Activated CD4-positive, alpha-beta T cell treated with anti-CD3 and anti-CD28 coated beads, Interleukin-2, Interleukin-6, amounts not matched to agents 100 ng/mL and 50 ng/mL, durations not matched to agents 16 hours and 8 hours (primary cell): Measurements from ENCODE around the gene PDHA2.
"Not testable (repeated sequence)": the region's sequence is repeated elsewhere in the genome, so short reads cannot be mapped to it uniquely, and the experiment has no call there.

ENCODE experiments used
- DNase-seq: peaks from one replicate; pipeline ENCODE4 v3.0.0-alpha.2; 2020

The PDHA2 gene

DNA sequence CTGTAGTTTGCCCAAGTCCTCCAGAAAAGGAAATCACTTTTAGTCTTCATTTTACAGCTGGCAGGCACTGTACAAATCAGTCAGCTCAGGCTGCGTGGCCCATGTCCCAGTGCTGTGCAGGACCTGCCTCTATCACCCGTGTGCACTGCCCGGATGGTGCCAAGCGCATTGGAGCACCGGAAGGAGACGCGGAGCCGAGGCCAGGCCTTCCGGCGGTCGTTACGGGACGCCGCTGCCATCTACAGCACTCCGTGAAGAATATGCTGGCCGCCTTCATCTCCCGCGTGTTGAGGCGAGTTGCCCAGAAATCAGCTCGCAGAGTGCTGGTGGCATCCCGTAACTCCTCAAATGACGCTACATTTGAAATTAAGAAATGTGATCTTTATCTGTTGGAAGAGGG lies at the start of gene PDHA2:
Gene PDHA2, plus strand, starts transcription at position 203 of the 400 bp plus-strand sequence. Its CDS starts 58 bp downstream, at position 261.
- no peak for DNase-seq

DNA sequence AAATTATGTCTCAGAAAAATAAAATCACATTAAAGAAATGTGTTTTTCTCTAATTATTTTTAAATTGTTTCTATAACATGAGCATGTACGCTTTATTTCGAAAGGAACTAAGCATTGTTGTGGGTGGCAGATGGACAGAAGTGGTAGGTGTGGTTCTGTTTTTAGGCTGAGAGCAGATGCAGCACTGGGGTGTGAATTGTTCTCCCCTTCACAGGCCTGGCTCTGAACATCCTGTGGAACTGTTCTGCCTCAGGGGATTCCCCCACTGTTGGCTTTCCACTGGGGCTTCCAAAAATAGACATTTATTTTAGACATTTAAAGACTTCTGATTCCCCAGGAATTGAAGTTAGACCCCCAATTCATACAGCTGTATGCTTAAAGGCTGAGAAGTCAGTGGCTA lies 41.9 kb upstream of the PDHA2 start:
- DNase-seq: no peak

DNA sequence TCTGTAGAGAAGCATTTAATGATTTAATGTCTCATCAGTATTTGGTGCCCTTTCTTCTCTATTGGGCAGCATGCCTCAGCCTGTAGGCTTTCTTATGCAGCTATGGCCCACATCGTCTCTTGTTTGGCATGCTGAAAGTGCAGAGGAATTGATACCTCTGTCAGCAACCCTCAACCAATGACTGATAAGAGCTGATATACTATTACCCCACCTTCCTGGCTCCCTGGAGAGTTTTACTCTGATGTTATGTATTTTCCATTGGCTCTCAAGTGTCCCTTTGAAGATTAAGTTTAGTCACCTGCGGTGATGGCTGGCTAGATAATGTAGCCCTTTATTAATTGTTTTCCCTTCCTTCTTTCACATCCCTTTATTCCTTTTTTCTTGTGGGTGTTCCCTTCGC lies 41.2 kb upstream of the PDHA2 start:
- DNase-seq: no peak

DNA sequence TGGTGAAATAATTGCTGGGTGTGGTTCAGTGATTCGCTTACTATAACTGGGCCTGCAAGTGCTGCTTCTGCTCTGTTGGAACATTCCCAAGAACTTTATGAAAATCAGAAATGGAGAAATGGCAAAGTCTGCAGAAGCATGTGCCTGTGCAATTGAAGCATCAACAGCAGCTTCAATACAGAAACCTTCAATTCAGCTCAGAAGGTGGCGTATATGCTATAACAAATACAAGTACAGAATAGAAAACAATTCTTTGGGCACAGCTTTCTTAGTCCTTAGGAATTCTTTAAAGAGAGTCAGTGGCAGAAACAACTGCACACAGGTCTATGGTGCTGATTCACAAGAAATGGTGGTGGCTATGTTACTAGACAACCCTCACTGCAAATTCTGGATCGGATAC lies 18.0 kb upstream of the PDHA2 start:
- no peak for DNase-seq

DNA sequence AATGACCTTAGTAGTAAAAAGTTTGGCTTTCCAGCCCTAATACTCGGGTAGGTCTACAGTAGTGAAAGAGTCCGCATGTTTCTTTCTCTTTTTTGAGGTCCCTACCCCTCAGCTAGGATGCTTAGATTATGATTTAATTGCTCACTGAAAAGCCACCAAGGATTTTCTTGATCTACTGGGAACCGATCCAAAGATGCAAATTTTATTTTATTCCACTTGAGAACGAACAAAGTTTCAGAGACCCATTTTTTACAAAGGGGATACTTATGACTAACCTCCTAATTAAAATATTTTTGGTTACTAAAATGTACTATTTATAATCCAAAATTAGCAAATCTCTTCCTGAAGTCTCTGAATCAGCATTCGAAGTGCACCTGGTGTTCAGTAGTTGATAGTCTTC lies 14.3 kb upstream of the PDHA2 start:
- no peak for DNase-seq

DNA sequence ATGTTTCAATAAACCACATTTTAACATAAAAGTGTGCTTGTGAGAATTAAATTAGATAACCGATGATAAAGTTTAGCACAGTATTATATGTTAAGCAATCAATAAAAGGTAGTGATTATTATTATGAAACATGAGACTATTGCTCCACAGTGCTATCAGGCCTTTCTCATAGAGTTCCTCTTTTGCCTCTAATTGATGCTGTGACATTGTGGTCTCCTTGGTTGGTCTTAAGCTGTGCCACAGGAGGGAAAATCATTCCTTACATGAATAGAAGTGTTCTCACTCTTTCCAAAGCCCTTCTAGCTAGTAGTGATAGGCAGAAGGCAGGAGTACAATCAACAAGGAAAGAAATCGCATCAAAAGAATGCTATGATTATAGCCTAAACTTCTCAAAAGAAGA lies 9.2 kb upstream of the PDHA2 start:
- no peak for DNase-seq

DNA sequence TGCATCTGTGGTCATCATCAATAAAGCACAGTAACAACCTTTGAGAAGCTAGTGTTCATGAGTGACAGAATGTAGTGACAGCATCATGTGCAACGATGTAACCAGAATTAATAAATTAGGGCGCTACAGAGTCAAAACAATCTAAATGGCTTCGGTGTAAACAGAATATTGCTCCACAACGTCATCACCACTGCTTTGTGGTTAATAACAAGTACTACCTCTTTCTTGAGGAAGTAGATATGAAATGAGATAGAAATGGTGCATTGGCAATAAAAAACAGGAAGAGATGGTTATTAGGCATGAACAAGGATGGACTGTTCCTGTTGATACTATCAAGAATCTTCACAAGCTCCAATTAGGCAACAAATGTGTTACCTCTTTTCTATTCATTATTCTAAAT lies 8.7 kb upstream of the PDHA2 start:
- DNase-seq: no peak

DNA sequence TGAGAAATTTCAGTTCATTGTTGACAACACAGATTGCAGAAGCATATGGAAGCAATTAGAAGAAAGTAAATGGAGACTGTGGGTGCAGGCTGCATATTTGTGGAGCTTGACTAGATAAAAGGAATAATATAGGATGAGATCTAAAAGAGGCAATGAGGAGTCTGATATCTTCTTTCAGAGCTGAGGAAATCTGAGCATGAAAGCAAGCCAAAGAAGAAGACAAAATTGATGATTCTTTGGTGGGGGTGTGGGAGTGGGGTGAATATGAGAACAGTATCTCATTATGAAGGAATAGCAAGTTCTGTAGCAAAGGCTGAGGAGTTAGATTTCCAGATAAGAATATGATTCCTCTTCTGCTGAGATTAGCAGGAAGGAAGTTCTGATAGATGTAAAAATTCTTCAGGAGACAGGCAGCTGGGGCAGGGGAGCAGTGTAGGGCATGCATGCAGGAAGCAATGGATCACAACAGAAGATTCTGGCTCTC lies 6.1 kb upstream of the PDHA2 start:
- no peak for DNase-seq

DNA sequence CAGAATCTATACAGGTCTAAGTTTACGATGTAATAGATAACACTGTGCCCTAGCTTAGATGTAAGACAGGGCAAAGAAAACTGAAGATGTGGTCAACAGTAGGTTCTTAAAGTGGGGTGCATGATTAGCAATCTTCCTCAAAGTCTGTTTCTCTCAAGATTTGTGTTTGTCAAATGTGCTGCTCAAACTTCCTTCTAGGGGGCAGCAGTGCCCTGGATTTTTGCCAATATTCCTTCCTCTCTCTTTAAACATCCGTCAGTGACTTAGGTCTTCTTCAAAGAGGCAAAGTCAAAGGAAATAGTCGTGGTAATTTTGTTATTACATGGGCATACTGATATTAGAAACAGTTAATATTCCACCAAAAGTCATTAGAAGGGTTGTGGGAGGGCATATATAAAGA lies 4.2 kb upstream of the PDHA2 start:
- DNase-seq: no peak

DNA sequence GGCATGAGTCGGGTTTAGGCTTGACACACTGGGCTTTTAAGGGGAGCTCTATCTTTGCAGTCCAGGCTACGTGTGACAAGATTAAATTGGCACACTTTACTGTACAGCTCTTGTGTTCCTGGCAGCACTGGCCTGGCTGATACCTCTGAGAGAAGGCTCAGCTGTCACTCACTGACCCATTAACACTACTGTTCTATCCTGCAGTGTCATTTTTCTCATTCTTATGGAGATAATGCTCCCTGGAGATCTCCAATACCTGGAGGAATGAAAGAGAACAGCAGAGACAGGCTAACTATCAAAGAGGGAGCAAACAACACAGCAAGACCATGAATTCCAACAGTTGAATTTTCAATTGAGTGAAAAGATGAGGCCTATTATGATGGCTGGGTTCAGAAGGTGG lies 1.7 kb upstream of the PDHA2 start:
- DNase-seq: no peak

DNA sequence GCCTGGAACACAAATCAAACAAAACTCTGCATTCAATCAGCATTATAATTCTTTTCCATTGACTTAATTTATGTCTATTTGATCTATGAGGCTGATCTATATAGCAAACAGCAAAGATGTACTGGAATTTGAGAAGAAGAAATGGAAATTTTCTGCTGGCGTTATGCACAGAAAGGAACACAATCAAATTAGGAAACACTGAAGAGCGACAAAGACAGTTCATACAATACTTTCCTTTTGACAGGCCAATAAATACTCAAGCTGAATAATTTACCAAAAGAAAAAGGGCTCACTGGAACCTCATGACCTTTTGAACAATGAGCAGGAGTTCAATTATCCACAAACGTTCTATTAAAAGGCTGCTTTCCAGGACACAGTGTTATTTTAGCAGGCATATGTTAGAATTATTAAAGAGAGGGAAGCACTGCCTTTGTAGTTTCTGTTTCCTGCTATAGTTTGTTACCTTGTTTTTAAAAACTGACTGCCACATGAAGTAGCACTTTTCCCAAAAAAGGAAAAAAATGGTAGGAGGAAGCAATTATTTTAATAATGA lies 8.1 kb downstream of the PDHA2 start:
- DNase-seq: no peak

DNA sequence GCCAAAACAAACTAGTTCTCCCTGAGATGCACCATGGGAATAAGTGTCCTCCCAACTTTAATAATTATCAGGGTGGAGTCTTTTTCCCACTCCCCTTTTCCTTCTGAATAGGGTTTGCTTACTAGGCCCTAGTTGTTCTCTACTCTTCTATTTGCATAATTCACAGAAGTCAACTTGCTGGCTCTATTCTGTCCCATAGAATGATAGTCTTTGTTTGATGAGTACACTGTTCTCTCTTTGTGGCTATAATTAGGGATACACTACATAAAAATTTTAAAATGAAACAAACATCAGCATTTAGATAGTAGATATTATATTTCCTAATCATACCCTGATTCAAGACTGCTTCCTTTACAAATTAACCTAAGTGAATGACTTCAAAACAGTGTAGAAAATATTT lies 10.3 kb downstream of the PDHA2 start:
- DNase-seq: no peak

DNA sequence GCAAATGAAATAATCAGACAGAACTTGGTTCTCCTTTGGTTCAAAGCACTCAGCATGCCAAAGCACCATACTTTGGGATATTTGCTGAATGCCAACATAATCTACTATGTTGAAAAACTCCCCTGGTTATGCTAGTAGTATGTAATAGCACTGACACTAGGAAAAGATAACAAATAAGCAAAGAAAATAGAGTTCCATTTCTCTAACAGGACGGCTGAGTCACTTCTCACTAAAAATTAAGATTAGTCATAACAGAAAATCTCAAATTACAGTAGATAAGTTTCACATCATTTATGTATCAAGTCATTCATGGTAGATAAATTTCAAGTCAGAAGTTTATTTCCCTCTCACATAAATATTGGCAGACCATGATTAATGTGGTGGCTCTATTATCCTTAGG lies 17.9 kb downstream of the PDHA2 start:
- DNase-seq: no peak

DNA sequence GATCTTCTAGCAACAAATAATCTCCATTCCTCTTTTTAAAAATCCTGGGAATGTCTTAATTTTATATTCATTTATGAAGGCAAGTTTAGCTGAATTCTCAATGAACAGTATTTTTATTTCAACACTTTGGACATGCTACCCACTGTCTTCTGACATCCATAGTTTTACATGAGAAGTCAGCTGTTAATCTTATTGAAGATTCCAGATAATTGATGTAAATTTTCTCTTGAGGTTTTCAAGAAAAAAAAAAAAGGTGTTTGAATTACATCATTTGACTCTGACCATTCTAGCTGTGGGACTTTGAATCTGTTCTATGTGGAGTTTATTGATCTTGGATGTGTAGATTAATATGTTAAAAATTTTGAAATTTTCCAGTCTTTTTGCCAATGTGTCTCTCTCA lies 28.0 kb downstream of the PDHA2 start:
- no peak for DNase-seq

DNA sequence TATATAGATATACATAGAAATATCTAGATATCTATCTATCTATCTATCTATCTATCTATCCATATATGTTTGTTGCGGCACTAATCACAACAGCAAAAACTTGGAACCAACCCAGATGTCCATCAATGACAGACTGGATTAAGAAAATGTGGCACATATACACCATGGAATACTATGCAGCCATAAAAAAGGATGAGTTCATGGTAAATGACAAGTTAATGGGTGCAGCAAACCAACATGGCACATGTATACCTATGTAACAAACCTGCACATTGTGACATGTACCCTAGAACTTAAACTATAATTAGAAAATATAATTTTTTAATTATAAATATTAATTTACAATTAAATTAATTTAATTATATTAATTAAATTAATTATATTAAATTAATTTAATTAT lies 29.5 kb downstream of the PDHA2 start:
- not testable (repeated sequence) for DNase-seq

DNA sequence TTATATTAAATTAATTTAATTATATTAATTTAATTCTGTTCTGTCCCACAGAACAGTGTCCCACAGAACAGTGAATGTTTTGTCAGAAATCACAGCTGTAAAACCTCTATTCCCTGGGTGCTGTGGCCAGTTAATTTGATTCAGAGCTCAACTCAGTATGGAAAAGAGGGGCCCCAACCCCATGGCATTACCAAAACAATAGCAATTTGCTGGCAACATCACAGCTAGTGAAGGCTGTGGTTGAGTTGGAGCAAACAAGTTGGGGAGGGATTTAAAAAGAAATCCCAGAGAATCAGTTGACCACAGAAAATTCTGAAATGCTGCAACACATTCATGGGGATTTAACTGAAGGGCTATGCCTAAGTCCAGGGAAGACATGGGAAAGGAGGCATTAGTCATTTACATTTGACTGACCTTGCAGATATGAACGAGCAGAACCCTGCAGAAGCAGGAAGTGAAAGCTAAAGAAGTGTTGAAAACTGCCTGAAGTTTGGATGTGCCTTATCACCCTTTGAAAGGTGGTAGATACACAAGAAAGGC lies 30.1 kb downstream of the PDHA2 start:
- no peak for DNase-seq

DNA sequence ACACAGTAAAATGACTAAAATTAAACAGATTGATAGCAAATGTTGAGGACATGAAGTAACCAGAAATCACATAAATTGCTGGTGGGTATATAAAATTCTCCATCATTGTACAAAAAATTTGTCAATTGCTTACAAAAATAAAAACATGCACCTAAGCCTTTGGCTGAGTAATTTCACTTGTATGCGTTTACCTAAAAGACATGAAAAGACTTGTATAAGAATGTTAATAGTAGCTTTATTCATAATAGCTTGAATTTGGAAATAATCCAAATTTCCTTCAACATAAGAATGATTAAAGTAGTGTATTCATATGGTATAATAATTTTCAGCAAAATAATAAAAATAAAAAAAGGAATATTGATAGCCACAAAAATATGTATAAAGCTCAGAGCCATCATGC lies 37.7 kb downstream of the PDHA2 start:
- no peak for DNase-seq

DNA sequence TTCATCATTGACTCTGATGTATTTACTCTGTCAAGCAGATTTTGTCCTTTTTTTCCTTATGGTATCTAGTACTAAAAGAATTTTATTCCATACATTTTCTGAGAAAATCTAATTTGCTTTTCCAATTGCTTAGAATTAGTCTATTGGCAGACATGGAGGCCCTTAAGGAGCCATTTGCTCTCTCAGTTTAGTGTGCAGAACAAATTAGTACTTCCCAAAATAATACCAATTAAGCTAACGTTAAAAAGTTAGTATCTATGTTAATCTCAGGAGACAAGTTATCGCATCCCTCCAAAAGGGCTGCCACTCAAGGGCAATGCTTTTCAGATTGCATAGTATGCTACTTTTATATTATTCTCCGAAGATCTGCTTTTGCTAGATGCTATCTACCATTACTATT lies 47.7 kb downstream of the PDHA2 start:
- no peak for DNase-seq

DNA sequence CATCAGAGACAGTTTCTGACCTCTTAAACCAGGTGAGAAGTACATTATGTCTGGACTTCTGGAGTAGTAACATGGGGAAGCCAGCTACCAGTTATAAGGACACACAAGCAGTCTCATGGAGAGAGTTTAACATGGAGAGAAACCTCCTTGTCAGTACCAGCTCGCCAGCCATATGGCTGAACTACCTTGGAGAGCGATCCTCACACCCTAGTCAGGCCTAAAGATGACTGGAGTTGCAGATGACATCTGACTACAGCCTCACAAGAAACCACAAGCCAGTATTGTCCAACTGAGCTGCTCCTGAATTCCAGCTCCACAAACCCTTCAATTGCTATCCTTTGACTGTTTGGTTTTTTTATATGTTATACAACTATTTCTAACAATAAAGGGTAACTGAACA lies 49.8 kb downstream of the PDHA2 start:
- DNase-seq: no peak
